ENCODE results near the gene TNIP1.

The TNIP1 gene

GRCh38 chr5:151082282-151082902, 1.6 kb upstream of the TNIP1 start:
- DNase-seq, result no peak

DNA sequence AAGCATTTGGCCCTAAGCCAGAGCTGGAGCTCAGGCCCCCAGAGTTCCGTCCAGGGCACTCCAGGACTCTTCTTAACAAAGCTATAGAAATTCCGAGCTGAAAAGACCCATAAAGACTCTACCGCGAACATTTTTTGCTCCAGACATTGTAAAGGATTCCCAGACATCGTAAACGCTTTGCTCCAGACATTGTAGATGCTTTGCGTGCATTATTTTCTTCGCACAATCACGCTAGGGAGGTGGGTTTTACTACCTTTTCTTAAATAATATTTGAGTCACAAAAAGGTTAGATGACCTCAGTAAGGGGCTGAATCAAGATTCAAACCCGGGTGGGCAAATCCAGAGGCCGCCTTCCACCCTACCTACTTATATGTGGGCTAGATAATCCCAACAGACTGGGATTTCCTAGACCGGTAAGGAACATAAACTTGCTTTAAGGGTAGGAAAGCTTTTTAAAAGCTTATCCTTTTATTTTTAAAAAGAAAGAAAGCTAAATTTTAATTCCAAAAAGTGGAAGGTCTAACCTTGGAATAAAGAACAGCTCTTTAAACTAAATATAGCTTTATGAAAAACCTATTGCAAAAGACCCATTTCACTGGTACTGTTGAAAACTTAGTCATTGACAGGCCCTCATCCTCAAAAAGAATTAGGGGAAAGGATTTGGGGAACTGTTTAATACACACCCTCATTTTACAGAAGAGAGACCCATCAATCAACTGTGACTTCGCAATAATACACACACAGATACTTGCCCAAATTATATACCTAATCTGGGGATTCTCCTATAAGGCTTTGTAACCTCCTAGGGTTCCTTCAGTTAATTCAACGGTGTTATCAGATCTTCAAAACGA, 822 bp upstream of the TNIP1 start:
- DNase-seq, result no peak

GRCh38 chr5:151079838-151080612, 809 bp downstream of the TNIP1 start:
- no peak for DNase-seq

- peak; percentile 79 for DNase-seq
Observed at GRCh38 chr5:151078490-151079262, 2.2 kb downstream of the TNIP1 start.

- DNase-seq, result no peak
Observed at GRCh38 chr5:151077967-151078366, 2.9 kb downstream of the TNIP1 start.

DNA sequence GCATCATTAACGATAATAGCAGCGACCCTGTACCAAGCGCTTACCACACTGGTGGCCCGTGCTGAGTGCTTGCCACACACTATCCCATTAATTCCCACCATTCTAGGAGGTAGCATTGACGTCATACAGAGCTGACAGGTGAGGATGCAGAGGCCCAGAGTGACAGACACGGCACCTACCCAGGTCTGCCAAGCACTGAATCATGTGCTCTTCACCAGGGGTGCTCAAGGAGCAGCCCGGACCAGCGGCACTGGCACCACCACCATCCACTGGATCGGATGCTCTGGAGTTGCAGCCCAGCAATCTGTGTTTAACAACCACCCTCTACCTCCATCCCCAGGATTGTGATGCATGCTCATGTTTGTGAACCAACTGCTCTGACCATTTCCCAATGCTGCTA, 3.4 kb downstream of the TNIP1 start:
- DNase-seq, result no peak

GRCh38 chr5:151076616-151077015, 4.2 kb downstream of the TNIP1 start:
- no peak for DNase-seq

DNA sequence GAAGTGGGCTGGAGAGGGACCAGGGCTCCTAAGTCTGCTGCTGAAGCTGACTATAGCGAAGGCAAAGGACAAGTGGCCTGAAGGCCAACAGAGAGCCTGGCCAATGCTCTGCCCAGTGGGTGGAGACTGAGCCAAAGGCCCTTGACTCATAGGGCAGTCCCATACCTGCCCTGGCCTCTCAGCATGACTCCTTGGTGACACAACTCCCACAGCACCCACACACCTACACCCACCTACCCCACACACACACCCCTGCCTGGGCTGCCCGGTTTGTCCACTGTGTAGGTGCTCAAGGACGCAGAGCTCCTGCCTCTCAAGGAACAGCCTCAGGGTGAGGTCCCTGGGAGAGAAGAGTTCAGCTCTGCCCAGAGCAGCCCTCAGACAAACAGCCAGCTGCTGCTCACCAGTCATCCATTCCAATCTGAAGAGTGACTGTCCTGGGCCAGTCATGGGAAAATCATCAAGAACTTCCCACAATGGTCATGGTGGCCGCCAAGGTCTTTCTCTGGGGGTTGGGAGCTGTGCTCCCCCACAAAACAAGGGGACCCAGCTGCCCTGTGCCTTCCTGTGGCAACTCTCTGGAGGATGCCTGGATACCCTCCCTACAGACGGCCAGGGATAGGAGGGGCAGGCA, 5.0 kb downstream of the TNIP1 start:
- no peak for DNase-seq

- DNase-seq, result no peak
Observed at GRCh38 chr5:151074557-151074956, 6.3 kb downstream of the TNIP1 start.

- no peak for DNase-seq
Observed at GRCh38 chr5:151073280-151073679, 7.6 kb downstream of the TNIP1 start.

DNA sequence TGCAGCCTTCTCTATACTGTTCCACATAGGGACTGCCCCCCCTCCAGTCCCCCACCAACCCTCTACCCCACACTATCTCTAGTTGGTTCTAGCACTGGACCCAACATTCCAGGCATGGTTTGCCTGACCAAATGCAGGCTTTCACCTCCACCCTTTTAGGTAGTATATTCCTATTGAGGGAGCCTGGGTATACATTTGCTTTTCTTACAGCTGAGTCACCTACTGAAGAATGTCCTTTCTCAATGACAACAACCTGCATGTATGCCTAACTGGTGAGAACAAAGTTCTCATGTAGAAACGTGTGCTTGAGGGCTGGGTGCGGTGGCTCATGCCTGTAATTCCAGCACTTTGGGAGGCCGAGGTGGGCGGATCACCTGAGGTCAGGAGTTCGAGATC, 8.2 kb downstream of the TNIP1 start:
- no peak for DNase-seq

DNA sequence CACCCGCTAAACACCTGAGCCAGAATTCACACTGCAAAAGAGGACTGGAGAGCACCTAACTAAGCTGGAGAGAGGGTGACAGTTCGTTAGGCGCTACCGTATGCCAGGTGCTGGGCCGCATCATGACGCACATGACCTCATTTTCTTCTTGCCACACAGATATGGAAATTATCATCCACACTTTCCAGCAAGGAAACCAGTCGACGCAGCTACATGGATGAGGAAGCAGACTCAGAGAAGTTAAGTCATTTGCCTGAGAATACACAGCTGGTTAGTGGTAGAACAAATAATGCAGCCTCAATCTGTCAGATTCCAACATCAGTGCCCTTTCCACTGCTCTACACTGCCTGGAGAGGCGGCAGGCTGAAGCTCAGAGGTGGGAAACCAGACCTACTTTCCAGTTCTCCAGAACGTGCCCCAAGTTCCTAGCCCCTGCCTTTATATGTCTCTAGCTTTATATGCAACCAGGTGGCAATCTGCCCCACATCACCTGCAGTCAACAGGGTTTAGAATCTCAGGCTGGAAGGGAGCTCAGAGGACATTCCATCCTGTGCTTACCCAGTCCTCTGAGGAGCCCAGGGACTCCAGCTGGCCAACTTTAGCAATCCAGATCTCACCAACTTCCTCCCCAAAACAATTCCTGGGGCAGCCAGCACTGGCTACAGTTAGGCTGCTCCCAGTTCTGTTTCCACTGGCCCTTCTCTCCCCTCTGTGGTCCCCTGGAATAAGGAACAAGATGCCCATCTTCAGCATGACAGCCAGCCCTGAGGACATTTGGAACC, 8.8 kb downstream of the TNIP1 start:
- no peak for DNase-seq

GRCh38 chr5:151071021-151071420, 9.8 kb downstream of the TNIP1 start:
- no peak for DNase-seq

DNA sequence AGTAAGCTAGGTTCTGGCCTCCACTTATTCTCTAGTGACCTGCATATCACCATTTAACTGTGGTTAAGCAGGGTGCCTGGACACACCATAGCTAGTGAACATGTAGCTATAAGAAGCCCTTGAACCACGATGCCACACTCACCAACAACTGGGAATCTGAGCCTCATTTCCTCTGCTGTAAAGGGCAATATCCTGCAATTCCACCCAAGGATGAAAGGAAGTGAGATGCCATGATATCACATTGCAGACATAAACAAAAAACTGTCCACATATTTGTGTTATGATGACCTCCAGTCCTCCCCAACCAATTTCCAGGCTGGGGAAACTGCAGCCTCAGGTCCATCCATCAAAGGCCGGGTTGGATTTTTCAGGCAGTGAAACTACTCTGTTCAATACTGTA, 10.4 kb downstream of the TNIP1 start:
- no peak for DNase-seq

DNA sequence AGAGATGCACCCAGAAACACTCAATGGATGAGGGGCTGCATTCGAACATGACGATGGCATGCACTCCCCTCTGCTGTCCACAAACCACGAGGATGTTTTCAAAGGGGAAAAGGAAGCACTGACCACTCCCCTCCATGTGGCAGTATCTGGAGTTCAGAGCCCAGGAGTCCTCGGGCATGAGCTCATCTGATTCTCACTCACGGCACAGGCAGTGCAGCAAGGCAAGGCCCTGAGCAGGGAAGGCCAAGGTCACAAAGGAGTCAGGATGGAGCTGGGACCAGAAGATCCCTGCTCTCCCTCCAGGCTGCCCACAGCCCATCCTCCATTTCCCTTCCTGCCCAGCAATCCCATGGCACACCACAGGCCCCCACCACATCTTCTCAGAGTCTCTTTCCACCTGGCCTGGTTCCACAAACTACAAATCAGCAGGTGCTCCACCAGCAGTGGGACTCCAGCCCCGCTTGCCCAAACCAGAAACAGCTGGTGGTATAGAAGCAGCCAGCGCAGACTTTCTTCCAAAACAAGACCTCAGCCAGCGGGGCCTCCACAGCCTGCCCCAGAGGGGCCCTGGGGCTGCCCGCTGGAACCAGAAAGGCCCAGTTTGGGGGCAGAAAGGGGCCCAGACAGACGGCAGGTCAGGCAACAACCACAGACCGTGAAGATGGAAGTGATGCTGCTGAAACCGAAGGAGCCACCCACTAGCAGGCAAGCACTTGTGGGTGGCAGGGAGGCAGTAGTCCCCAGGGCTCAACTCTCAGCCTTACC, 12.2 kb downstream of the TNIP1 start:
- no peak for DNase-seq

DNA sequence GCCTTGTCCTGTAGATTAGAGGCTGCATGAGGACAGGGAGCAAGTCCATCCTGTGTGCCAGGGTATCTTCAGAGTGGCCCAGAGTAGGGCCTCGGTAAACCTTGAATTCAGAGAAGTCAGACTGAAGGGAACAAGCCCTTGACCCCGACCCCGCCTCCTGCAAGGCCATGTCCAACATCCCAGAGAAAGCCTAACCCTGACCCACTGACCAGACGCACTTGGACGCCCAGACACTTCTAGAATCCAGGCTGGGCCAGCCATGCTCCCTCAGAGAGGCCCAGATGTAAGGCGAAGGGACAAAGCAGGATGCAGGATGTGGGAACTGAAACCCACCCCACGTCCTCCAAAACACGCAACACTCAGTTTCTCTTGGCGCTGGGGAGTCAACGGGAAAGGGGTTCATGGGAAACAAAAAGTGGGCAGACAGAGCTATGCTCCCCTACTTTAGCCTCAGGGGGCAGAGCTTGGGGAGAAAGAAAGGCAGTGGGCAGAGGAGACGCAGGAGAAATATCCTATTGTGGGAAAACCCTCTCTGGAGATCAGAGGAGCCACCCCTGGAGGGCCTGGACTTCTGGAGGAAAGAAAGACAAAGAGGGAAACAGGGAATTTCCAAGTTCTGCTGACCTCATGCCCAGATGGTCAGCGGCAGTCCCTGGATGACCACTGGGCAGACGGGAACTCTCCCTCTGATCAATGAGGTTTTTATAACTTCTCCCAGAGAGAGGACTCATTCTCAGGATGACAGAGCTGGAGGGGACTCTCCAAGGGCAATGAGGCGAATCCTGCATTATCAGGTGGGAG, 13.0 kb downstream of the TNIP1 start:
- DNase-seq, result no peak

DNA sequence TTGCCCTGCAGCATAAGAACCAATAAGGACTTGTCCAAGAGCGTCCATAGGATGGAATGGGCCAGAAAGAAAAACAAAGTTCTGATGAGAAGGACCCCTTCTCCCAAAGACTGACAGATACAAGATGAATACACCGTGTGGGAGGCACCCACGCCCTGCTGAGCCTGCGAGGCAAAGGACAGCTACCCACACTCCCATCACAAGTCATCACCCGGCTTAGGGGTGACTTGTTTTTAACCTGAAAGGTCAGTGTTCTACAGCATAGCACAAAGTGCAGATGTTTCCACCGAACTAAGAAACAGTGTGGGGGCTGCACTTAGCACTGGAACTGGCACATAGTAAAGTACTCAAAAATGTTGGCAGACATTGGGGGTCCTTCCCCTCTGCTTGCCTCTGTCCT, 13.9 kb downstream of the TNIP1 start:
- DNase-seq, result no peak

DNA sequence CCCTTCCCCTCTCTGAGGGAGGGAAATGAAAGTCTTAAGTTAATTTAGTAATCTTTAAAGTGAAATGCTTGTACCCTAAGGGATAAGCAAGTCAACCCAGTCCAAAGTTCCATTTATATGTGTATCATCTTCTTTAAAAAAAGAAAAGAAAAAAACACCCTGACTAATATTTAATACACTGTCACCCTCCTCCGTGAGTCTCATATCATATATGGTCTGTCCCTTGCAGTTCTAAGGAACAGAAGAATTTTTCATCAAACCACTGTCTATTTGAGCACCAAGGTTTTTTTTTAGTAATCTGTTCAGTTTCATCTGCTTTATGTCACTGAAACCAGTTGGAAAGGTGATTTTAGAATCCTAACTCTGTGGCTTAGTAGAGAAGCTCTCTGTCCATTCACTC, 15.2 kb downstream of the TNIP1 start:
- no peak for DNase-seq

DNA sequence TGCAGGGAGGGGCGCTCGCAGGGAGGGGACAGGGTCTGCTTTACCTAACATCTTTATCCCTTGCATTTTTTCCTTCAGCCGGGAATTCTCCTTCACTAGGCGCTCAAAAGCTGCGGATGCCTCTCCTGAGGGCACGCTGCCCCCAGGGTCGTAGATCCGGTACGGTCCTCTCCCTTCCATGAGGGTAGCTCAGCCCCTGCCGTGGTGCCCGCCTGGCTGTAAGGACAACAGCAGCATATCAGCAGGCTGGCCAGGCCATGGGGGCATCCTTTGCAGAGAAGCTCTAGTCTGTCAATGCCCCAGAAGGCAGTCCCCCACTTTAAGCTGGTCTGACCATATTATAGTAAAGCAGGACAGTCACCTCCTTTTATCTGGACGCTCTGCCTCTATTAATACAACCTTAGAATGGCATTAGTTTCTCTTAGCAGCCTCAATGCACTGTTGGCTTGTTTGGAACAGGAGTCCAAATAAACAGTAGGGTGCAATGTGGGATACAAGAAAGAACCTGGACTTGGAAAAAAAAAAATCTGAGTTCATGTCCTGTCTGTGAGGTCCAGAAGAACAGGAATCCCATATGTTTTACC, 15.8 kb downstream of the TNIP1 start:
- DNase-seq, result no peak

Data from CD4-positive, alpha-beta T cell treated with Interleukin-6 for 4 hours (primary cell).